Brain microvascular endothelial cell (primary cell): ENCODE data around the gene SBNO2.
A peak's percentile ranks its signal among the peaks of the same experiment; 100 is the strongest.

Experiments
- DNase-seq: peaks from one replicate; pipeline ENCODE4 v3.0.0-alpha.2; 2020
- H3K27ac ChIP-seq: fragments of 250-450 bp; sonication (Bioruptor Pico); 2 replicates; pipeline ENCODE4 v1.5.1; 2020; ENCODE audit warnings: mild to moderate bottlenecking, moderate library complexity
- H3K27me3 ChIP-seq: fragments of 250-450 bp; sonication (Bioruptor Pico); replicated peaks from 2 replicates; pipeline ENCODE4 v1.5.1; 2020; ENCODE audit warnings: mild to moderate bottlenecking
- H3K36me3 ChIP-seq: fragments of 250-450 bp; sonication (Bioruptor Pico); replicated peaks from 2 replicates; pipeline ENCODE4 v1.5.1; 2020; ENCODE audit warnings: mild to moderate bottlenecking
- H3K4me3 ChIP-seq: 2 replicates; pipeline ENCODE4 v1.5.1; 2011; ENCODE audit warnings: low read depth, mild to moderate bottlenecking, control low read depth, low read length, moderate library complexity
- CTCF ChIP-seq: IDR thresholded peaks from 2 replicates; pipeline ENCODE4 v1.5.1; 2011; ENCODE audit warnings: low read depth, mild to moderate bottlenecking, moderate library complexity, low read length, control low read depth, inconsistent platforms; ENCODE audit errors: missing control alignments
- in situ Hi-C: cut with HindIII; loops from 2 replicates; pipeline ENCODE4 v1.10.0; 2017; ENCODE audit warnings: low sequenced_read_pairs, low pct_ligation_motif_present

The SBNO2 gene

GRCh38 chr19:1173159-1173844 lies 766 bp downstream of the SBNO2 start:
- DNase-seq: no peak
- peak overlapping the region; percentile 80 for H3K4me3 ChIP-seq
- H3K27ac ChIP-seq: peak overlapping the region; percentile 8
- H3K36me3 ChIP-seq: no peaks in the 10 kb centered on the region
- TF ChIP-seq CTCF: no peak
- in situ Hi-C loops: no loop called here
- H3K27me3 ChIP-seq: no peaks in the 10 kb centered on the region

- Histone ChIP-seq H3K36me3 (no peaks in the 10 kb centered on the region), H3K4me3 (peak overlapping the region; percentile 80), H3K27ac (peak overlapping the region; percentile 0), H3K27me3 (no peaks in the 10 kb centered on the region)
- in situ Hi-C loops: no loop called here
- no peak for TF ChIP-seq CTCF
- no peak for DNase-seq
Measured at GRCh38 chr19:1172353-1173158, 1.5 kb downstream of the SBNO2 start.

- no peak overlapping the region for H3K27ac ChIP-seq
- peak overlapping the region; percentile 17 for H3K4me3 ChIP-seq
Measured at GRCh38 chr19:1171755-1172352, 2.2 kb downstream of the SBNO2 start.

GRCh38 chr19:1170938-1171754 lies 2.9 kb downstream of the SBNO2 start:
- Histone ChIP-seq H3K27ac (no peak overlapping the region), H3K36me3 (peaks cover 6% of the 10 kb centered on the region), H3K27me3 (no peaks in the 10 kb centered on the region), H3K4me3 (no peak overlapping the region)
- in situ Hi-C loops: no loop called here
- TF ChIP-seq CTCF: no peak
- DNase-seq: no peak

More at GRCh38 chr19:1171755-1172352, 2.2 kb downstream of the SBNO2 start:
- no peak for TF ChIP-seq CTCF
- DNase-seq: no peak
- in situ Hi-C loops: no loop called here
- peaks cover 2% of the 10 kb centered on the region for H3K36me3 ChIP-seq
- H3K27me3 ChIP-seq: no peaks in the 10 kb centered on the region

GRCh38 chr19:1169921-1170885 lies 3.9 kb downstream of the SBNO2 start:
- no peak for TF ChIP-seq CTCF
- H3K4me3 ChIP-seq: no peak overlapping the region
- in situ Hi-C loops: no loop called here
- DNase-seq: no peak
- H3K36me3 ChIP-seq: peaks cover 6% of the 10 kb centered on the region
- no peaks in the 10 kb centered on the region for H3K27me3 ChIP-seq
- no peak overlapping the region for H3K27ac ChIP-seq
